ENCODE results near the gene KRTAP6-3. TPM values are rescaled to one million over a fixed set of nuclear protein-coding genes. Genes with fewer than 3 reads are reported as not detected.

KRTAP6-3 gene
- total and polyA plus RNA-seq, 2 of the 13 experiments (the other 11 are each of a cell fraction or from before 2014, with no cell fraction given): not detected

DNA sequence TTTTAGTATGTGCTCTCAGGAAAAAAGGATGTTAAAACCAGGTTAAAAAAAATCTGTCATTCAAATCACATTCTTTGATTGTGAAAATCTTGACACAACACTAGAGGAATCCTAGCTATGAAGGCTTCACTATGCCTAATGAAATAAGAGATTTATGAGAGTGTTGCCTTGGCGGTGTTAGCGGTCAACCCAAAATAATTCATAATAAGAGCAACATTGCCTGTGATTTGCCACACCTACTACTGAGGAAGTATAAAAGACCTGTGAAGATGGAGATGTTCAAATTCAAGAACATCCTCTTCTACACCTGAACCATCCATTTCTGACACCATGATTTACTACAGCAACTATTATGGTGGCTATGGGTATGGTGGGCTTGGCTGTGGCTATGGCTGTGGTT, 23.9 kb downstream of the KRTAP6-3 start, which contains the start of gene KRTAP20-1 (continued):
- TF ChIP-seq, protein P1, sequence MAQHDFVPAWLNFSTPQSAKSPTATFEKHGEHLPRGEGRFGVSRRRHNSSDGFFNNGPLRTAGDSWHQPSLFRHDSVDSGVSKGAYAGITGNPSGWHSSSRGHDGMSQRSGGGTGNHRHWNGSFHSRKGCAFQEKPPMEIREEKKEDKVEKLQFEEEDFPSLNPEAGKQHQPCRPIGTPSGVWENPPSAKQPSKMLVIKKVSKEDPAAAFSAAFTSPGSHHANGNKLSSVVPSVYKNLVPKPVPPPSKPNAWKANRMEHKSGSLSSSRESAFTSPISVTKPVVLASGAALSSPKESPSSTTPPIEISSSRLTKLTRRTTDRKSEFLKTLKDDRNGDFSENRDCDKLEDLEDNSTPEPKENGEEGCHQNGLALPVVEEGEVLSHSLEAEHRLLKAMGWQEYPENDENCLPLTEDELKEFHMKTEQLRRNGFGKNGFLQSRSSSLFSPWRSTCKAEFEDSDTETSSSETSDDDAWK (CRISPR knock-in tag; IDR thresholded peaks at IDR 0.05): no peak
- TF ChIP-seq CAMTA2 (CRISPR knock-in tag; IDR thresholded peaks at IDR 0.05; ENCODE audit: borderline replicate concordance): no peak

DNA sequence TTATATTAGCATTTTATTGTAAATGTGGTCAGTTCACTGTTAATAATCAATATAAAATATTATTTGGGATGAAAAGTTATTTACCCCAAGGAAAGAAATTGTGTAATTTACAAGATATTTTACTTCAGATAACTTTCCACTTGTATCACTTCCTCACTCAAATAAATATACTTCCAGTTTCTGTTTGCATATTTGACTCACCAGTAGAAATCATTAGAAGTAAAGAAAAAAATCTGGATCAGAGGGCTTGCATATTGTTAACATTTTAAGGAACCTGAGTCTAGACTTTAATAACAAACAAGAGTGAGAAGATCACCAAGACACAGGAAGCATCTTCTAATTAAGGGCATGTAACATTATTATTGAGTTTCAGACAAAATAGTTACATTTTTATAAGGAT, 27.8 kb downstream of the KRTAP6-3 start:
- Histone ChIP-seq H3K4me1 (ENCODE audit: insufficient read depth, low read length) (no peaks in the 10 kb centered on the region), H3K9ac (ENCODE audit: insufficient read depth, low read depth, low read length) (no peak overlapping the region), H3K27ac (ENCODE audit: extremely low read length, insufficient read depth, low read length) (no peak overlapping the region), H4K20me1 (ENCODE audit: insufficient read depth, low read length) (no peaks in the 10 kb centered on the region), H3K4me3 (replicated peaks in 1 of 3; ENCODE audit: insufficient read depth in 1 of 3, low read depth in 2 of 3, low read length in 3 of 3) (no peak overlapping the region), H2AFZ (ENCODE audit: low read length) (no peak overlapping the region), H3K36me3 (replicated peaks in 1 of 2; ENCODE audit: control insufficient read depth in 1 of 2, insufficient read depth in 2 of 2, low read length in 2 of 2) (no peaks in the 10 kb centered on the region), H3K27me3 (ENCODE audit: control insufficient read depth in 1 of 2, insufficient read depth in 2 of 2, low read length in 2 of 2) (no peaks in the 10 kb centered on the region), H3K4me2 (ENCODE audit: low read depth, low read length) (no peak overlapping the region), H3K9me3 (ENCODE audit: low read length) (peaks cover 83% of the 10 kb centered on the region), H3K79me2 (ENCODE audit: insufficient read depth, low read length) (no peaks in the 10 kb centered on the region)
- intact Hi-C loops (cut with micrococcal nuclease; ENCODE audit: unreplicated experiment): no loop called here
- FAIRE-seq: no peak
- in situ Hi-C loops (cut with HindIII; ENCODE audit: extremely low pct_ligation_motif_present, low pct_unique_long_range_greater_than_20kb): no loop called here
- no peak for DNase-seq (ENCODE audit: low spot score)
- BruUV-seq (replicated peaks): no TSS peak
- ChIA-PET CTCF (ENCODE audit: low intra/inter-chr PET ratio, low total read pairs) (no interaction called here), POLR2A (no interaction called here)
- ATAC-seq: no peak
- TF ChIP-seq, protein P2, sequence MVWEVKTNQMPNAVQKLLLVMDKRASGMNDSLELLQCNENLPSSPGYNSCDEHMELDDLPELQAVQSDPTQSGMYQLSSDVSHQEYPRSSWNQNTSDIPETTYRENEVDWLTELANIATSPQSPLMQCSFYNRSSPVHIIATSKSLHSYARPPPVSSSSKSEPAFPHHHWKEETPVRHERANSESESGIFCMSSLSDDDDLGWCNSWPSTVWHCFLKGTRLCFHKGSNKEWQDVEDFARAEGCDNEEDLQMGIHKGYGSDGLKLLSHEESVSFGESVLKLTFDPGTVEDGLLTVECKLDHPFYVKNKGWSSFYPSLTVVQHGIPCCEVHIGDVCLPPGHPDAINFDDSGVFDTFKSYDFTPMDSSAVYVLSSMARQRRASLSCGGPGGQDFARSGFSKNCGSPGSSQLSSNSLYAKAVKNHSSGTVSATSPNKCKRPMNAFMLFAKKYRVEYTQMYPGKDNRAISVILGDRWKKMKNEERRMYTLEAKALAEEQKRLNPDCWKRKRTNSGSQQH (CRISPR knock-in tag; IDR thresholded peaks at IDR 0.05; ENCODE audit: low read depth): no peak
- TF ChIP-seq, protein P3, sequence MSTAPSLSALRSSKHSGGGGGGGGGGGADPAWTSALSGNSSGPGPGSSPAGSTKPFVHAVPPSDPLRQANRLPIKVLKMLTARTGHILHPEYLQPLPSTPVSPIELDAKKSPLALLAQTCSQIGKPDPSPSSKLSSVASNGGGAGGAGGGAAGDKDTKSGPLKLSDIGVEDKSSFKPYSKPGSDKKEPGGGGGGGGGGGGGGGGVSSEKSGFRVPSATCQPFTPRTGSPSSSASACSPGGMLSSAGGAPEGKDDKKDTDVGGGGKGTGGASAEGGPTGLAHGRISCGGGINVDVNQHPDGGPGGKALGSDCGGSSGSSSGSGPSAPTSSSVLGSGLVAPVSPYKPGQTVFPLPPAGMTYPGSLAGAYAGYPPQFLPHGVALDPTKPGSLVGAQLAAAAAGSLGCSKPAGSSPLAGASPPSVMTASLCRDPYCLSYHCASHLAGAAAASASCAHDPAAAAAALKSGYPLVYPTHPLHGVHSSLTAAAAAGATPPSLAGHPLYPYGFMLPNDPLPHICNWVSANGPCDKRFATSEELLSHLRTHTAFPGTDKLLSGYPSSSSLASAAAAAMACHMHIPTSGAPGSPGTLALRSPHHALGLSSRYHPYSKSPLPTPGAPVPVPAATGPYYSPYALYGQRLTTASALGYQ (CRISPR knock-in tag; IDR thresholded peaks at IDR 0.05): no peak
- TF ChIP-seq, protein P4, sequence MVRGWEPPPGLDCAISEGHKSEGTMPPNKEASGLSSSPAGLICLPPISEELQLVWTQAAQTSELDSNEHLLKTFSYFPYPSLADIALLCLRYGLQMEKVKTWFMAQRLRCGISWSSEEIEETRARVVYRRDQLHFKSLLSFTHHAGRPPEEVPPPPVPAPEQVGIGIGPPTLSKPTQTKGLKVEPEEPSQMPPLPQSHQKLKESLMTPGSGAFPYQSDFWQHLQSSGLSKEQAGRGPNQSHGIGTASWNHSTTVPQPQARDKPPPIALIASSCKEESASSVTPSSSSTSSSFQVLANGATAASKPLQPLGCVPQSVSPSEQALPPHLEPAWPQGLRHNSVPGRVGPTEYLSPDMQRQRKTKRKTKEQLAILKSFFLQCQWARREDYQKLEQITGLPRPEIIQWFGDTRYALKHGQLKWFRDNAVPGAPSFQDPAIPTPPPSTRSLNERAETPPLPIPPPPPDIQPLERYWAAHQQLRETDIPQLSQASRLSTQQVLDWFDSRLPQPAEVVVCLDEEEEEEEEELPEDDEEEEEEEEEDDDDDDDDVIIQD (CRISPR knock-in tag; IDR thresholded peaks at IDR 0.05; ENCODE audit: low read depth): no peak
- TF ChIP-seq, protein P5, sequence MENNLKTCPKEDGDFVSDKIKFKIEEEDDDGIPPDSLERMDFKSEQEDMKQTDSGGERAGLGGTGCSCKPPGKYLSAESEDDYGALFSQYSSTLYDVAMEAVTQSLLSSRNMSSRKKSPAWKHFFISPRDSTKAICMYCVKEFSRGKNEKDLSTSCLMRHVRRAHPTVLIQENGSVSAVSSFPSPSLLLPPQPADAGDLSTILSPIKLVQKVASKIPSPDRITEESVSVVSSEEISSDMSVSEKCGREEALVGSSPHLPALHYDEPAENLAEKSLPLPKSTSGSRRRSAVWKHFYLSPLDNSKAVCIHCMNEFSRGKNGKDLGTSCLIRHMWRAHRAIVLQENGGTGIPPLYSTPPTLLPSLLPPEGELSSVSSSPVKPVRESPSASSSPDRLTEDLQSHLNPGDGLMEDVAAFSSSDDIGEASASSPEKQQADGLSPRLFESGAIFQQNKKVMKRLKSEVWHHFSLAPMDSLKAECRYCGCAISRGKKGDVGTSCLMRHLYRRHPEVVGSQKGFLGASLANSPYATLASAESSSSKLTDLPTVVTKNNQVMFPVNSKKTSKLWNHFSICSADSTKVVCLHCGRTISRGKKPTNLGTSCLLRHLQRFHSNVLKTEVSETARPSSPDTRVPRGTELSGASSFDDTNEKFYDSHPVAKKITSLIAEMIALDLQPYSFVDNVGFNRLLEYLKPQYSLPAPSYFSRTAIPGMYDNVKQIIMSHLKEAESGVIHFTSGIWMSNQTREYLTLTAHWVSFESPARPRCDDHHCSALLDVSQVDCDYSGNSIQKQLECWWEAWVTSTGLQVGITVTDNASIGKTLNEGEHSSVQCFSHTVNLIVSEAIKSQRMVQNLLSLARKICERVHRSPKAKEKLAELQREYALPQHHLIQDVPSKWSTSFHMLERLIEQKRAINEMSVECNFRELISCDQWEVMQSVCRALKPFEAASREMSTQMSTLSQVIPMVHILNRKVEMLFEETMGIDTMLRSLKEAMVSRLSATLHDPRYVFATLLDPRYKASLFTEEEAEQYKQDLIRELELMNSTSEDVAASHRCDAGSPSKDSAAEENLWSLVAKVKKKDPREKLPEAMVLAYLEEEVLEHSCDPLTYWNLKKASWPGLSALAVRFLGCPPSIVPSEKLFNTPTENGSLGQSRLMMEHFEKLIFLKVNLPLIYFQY (CRISPR knock-in tag; IDR thresholded peaks at IDR 0.05; ENCODE audit: borderline replicate concordance): no peak
- no peak for TF ChIP-seq DNMT1 (CRISPR knock-in tag; IDR thresholded peaks at IDR 0.05)
- TF ChIP-seq, protein P6, sequence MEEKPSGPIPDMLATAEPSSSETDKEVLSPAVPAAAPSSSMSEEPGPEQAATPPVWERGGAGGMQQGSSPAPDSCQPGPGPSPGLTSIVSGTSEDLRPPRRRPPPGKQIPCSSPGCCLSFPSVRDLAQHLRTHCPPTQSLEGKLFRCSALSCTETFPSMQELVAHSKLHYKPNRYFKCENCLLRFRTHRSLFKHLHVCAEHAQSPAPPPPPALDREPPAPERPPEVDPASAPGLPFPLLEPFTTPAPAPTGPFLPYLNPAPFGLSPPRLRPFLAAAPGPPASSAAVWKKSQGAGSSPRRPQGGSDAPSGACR (CRISPR knock-in tag; IDR thresholded peaks at IDR 0.05): no peak
- TF ChIP-seq FOXJ3 (CRISPR knock-in tag; IDR thresholded peaks at IDR 0.05; ENCODE audit: borderline replicate concordance): no peak
- TF ChIP-seq SATB2 (CRISPR knock-in tag; IDR thresholded peaks at IDR 0.05): no peak
- no peak for TF ChIP-seq GLI4 (CRISPR knock-in tag; IDR thresholded peaks at IDR 0.05; ENCODE audit: borderline replicate concordance)
- TF ChIP-seq ZNF790 (CRISPR knock-in tag; IDR thresholded peaks at IDR 0.05; ENCODE audit: borderline replicate concordance): no peak
